GF-D8 (cell line): ENCODE data around the gene ZNF292.
A peak's percentile ranks its signal among the peaks of the same experiment; 100 is the strongest.
"Not testable (repeated sequence)": the region's sequence is repeated elsewhere in the genome, so short reads cannot be mapped to it uniquely, and the experiment has no call there.

Source experiments
- DNase-seq: peaks from one replicate; lab custom pipeline; 2025; lab: John Stamatoyannopoulos, UW

Gene ZNF292

GRCh38 chr6:87154993-87155841 is at the start of gene ZNF292:
Gene ZNF292 (plus strand): TSS chr6:87155565. CDS start chr6:87155592, 27 bp downstream.
- peak; percentile 95 for DNase-seq

GRCh38 chr6:87105823-87106222 is 49.5 kb upstream of the ZNF292 start:
- no peak for DNase-seq

- DNase-seq, result no peak
These were observed 44.7 kb upstream of the ZNF292 start for GRCh38 chr6:87110636-87111035.

- no peak for DNase-seq
These were observed 39.8 kb upstream of the ZNF292 start for GRCh38 chr6:87115402-87116135.

GRCh38 chr6:87116922-87117321 is 38.4 kb upstream of the ZNF292 start:
- DNase-seq, result no peak

GRCh38 chr6:87118054-87118453 is 37.3 kb upstream of the ZNF292 start:
- no peak for DNase-seq

GRCh38 chr6:87122477-87122876 is 32.9 kb upstream of the ZNF292 start:
- DNase-seq, result no peak

- DNase-seq, result no peak
These were observed 31.3 kb upstream of the ZNF292 start for GRCh38 chr6:87124074-87124473.

- DNase-seq, result no peak
These were observed 28.9 kb upstream of the ZNF292 start for GRCh38 chr6:87126501-87126900.

GRCh38 chr6:87127737-87128136 is 27.6 kb upstream of the ZNF292 start:
- DNase-seq, result no peak

- no peak for DNase-seq
These were observed 18.4 kb upstream of the ZNF292 start for GRCh38 chr6:87136963-87137362.

- DNase-seq, result peak; percentile 8
These were observed 16.1 kb upstream of the ZNF292 start for GRCh38 chr6:87139236-87139635.

GRCh38 chr6:87139927-87140326 is 15.4 kb upstream of the ZNF292 start:
- not testable (repeated sequence) for DNase-seq

GRCh38 chr6:87146363-87146762 is 9.0 kb upstream of the ZNF292 start:
- DNase-seq, result no peak

- DNase-seq, result no peak
These were observed 5.0 kb upstream of the ZNF292 start for GRCh38 chr6:87150406-87150805.

GRCh38 chr6:87151471-87151780 is 3.9 kb upstream of the ZNF292 start:
- no peak for DNase-seq

- peak; percentile 35 for DNase-seq
These were observed 3.4 kb upstream of the ZNF292 start for GRCh38 chr6:87151781-87152525.

GRCh38 chr6:87152526-87152955 is 2.8 kb upstream of the ZNF292 start:
- no peak for DNase-seq

- DNase-seq, result no peak
These were observed 748 bp upstream of the ZNF292 start for GRCh38 chr6:87154641-87154992.

GRCh38 chr6:87155842-87156815 is 764 bp downstream of the ZNF292 start:
- DNase-seq, result no peak

GRCh38 chr6:87157596-87157995 is 2.2 kb downstream of the ZNF292 start:
- DNase-seq, result not testable (repeated sequence)

- no peak for DNase-seq
These were observed 5.9 kb downstream of the ZNF292 start for GRCh38 chr6:87161299-87161698.
